Measurements from ENCODE around the gene TRPV2. TPM values are rescaled to one million over a fixed set of nuclear protein-coding genes. Genes with fewer than 3 reads are reported as not detected.
"Not testable (repeated sequence)": the region's sequence is repeated elsewhere in the genome, so short reads cannot be mapped to it uniquely, and the experiment has no call there.

Gene TRPV2, protein sequence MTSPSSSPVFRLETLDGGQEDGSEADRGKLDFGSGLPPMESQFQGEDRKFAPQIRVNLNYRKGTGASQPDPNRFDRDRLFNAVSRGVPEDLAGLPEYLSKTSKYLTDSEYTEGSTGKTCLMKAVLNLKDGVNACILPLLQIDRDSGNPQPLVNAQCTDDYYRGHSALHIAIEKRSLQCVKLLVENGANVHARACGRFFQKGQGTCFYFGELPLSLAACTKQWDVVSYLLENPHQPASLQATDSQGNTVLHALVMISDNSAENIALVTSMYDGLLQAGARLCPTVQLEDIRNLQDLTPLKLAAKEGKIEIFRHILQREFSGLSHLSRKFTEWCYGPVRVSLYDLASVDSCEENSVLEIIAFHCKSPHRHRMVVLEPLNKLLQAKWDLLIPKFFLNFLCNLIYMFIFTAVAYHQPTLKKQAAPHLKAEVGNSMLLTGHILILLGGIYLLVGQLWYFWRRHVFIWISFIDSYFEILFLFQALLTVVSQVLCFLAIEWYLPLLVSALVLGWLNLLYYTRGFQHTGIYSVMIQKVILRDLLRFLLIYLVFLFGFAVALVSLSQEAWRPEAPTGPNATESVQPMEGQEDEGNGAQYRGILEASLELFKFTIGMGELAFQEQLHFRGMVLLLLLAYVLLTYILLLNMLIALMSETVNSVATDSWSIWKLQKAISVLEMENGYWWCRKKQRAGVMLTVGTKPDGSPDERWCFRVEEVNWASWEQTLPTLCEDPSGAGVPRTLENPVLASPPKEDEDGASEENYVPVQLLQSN
- total RNA-seq = 10 to 100 TPM; 29.1 to 42.0 TPM

DNA sequence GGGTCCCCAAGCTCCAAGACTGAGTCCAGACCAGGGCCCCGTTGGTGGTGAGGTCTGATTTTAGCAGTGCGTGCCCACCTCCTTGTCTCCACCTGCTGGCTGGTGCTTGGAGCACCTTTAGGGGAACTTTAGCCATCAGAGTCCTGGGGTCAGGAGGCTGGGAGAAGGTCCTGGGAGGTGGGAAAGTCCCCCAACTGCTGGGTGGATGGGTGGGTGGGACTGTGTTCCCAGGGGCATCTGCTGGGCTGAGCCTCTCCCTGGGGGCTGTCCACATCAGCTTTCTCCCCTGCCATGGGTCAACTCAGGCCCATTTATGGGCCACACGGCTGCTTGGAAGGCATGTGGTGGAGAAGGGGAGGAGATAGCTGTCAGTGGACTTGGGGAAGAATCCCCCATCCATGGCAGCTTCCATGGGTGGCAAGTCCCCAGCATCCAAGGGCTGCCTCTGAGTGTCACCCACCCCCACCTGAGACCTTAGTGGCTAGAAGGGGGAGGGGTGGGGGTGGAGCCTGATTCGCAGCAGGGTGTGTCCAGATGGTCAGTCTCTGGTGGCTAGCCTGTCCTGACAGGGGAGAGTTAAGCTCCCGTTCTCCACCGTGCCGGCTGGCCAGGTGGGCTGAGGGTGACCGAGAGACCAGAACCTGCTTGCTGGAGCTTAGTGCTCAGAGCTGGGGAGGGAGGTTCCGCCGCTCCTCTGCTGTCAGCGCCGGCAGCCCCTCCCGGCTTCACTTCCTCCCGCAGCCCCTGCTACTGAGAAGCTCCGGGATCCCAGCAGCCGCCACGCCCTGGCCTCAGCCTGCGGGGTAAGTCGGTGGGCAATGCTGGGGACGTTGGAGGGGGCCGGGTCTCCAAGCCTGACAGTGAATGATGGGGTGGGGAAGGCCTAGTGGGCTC is at the start of gene TRPV2:
TSS of gene TRPV2 (plus strand) at position 541 of the 894 bp plus-strand sequence. CDS start 2,098 bp downstream, outside the sequence.
- Mint-ChIP-seq H3K36me3 (peaks cover 13 to 19% of the 10 kb centered on the region in 2 donors), H3K9me3 (no peaks in the 10 kb centered on the region), H3K27ac (peak within 1 kb of the TSS; percentile 97 to 98)
- peak in 1 of 2 donors; percentile 23 for ATAC-seq
- peak; percentile 50 to 65 for DNase-seq (ENCODE audit: low spot score in 2 of 2)

GRCh38 chr17:16371742-16372141 is 43.6 kb upstream of the TRPV2 start:
- H3K27ac Mint-ChIP-seq = no peak overlapping the region
- no peak for DNase-seq (ENCODE audit: low spot score in 2 of 2)
- H3K9me3 Mint-ChIP-seq = no peaks in the 10 kb centered on the region
- ATAC-seq = no peak
- no peaks in the 10 kb centered on the region for H3K36me3 Mint-ChIP-seq

DNA sequence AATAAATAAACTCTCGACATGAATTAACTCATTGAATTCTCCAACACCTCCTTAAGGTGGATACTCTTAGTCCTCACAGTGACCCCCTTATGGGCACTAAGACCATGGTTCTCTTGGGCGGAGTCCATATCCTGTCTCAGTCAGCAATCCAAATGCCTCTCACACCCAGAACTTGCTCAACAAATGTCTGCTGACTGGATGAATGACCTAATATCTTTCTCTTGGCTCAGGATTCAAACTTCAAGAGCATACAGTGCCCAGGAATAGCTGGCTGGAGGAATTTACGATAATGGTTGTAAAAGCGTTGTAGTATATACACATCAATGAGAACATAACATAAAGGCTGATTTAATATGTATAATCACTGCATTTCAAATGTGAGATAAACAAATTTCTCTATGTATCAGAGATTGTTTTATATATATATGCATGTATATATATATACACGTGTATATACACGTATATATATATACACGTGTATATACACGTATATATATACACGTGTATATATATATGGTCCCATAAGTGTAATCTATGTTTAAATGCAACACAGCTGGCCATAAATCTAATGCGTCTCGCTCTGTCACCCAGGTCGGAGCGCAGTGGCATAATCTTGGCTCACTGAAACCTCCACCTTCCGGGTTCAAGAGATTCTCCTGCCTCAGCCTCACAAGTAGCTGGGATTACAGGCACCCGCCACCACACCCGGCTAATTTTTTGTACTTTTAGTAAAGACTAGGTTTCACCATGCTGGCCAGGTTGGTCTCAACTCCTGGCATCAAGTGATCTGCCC is 41.0 kb upstream of the TRPV2 start:
- no peaks in the 10 kb centered on the region for H3K36me3 Mint-ChIP-seq
- DNase-seq (ENCODE audit: low spot score in 2 of 2) (no peak), ATAC-seq (no peak)
- no peaks in the 10 kb centered on the region for H3K9me3 Mint-ChIP-seq
- no peak overlapping the region for H3K27ac Mint-ChIP-seq

DNA sequence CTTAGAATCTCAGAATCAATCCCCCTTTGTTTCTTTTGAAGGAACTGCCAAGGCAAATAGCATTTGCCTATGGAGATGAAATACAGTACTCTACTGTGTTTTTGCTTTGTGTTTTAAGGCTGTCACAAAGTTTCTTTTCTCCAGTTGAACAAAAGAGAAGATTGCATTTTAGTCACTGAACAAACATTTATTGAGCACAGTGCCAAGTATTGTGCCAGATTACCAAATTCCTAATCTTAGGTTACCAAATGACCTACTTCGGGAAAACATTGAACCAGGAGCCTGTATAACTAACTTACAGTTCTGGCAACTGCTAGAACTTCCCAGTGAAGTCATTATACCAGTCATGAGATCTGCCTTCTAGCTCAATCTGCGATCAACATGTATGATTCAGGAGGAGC is 37.4 kb upstream of the TRPV2 start:
- Mint-ChIP-seq H3K36me3 (peaks cover 25 to 26% of the 10 kb centered on the region in 2 donors), H3K9me3 (no peaks in the 10 kb centered on the region), H3K27ac (no peak overlapping the region)
- DNase-seq (ENCODE audit: low spot score in 2 of 2) = no peak
- ATAC-seq = no peak

- DNase-seq (ENCODE audit: low spot score in 2 of 2) (no peak), ATAC-seq (no peak)
- no peaks in the 10 kb centered on the region for H3K9me3 Mint-ChIP-seq
- H3K27ac Mint-ChIP-seq = peak overlapping the region in 1 of 2 donors; percentile 59
- peaks cover 33 to 34% of the 10 kb centered on the region in 2 donors for H3K36me3 Mint-ChIP-seq
Measured at GRCh38 chr17:16378636-16379282, 36.6 kb upstream of the TRPV2 start.

DNA sequence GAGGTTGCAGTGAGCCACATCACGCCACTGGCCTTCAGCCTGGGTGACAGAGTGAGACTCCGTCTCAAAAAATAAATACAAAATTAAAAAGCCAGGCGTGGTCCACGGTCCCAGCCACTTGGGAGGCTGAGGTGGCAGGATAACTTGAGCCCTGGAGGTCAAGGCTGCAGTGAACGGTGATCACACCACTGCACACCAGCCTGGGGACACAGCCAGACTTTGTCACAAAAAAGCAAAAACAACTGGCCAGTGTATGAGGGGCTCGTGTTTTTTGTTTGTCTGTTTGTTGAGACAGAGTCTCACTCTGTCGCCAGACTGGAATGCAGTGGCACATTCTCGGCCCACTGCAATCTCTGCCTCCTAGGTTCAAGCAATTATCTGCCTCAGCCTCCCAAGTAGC is 35.7 kb upstream of the TRPV2 start:
- no peaks in the 10 kb centered on the region for H3K9me3 Mint-ChIP-seq
- H3K27ac Mint-ChIP-seq = peak overlapping the region in 1 of 2 donors; percentile 99
- ATAC-seq (no peak), DNase-seq (ENCODE audit: low spot score in 2 of 2) (no peak)
- H3K36me3 Mint-ChIP-seq = peaks cover 34 to 35% of the 10 kb centered on the region in 2 donors

DNA sequence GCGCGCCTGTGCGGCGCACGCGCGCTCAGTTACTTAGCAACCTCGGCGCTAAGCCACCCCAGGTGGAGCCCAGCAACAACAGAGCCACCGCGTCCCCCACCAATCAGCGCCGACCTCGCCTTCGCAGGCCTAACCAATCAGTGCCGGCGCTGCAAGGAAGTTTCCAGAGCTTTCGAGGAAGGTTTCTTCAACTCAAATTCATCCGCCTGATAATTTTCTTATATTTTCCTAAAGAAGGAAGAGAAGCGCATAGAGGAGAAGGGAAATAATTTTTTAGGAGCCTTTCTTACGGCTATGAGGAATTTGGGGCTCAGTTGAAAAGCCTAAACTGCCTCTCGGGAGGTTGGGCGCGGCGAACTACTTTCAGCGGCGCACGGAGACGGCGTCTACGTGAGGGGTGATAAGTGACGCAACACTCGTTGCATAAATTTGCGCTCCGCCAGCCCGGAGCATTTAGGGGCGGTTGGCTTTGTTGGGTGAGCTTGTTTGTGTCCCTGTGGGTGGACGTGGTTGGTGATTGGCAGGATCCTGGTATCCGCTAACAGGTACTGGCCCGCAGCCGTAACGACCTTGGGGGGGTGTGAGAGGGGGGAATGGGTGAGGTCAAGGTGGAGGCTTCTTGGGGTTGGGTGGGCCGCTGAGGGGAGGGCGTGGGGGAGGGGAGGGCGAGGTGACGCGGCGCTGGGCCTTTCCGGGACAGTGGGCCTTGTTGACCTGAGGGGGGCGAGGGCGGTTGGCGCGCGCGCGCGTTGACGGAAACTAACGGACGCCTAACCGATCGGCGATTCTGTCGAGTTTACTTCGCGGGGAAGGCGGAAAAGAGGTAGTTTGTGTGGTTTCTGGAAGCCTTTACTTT is 34.5 kb upstream of the TRPV2 start, which contains the start of gene UBB:
TSS of gene UBB (plus strand) at position 452 of the 856 bp plus-strand sequence. CDS start 817 bp downstream, outside the sequence.
- Mint-ChIP-seq H3K27ac (peak within 1 kb of the TSS; percentile 99 to 100), H3K9me3 (no peaks in the 10 kb centered on the region), H3K36me3 (peaks cover 34 to 35% of the 10 kb centered on the region in 2 donors)
- ATAC-seq (peak; percentile 96), DNase-seq (ENCODE audit: low spot score in 2 of 2) (peak; percentile 90 to 94)

DNA sequence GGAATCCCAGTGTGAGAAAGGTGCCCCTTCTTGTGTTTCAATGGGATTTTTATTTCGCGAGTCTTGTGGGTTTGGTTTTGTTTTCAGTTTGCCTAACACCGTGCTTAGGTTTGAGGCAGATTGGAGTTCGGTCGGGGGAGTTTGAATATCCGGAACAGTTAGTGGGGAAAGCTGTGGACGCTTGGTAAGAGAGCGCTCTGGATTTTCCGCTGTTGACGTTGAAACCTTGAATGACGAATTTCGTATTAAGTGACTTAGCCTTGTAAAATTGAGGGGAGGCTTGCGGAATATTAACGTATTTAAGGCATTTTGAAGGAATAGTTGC is 33.9 kb upstream of the TRPV2 start:
- Mint-ChIP-seq H3K9me3 (no peaks in the 10 kb centered on the region), H3K27ac (peak overlapping the region; percentile 99 to 100), H3K36me3 (peaks cover 34 to 35% of the 10 kb centered on the region in 2 donors)
- no peak for DNase-seq (ENCODE audit: low spot score in 2 of 2)
- ATAC-seq = peak; percentile 4 to 51

- no peaks in the 10 kb centered on the region for H3K9me3 Mint-ChIP-seq
- ATAC-seq = no peak
- H3K27ac Mint-ChIP-seq = peak overlapping the region in 1 of 2 donors; percentile 99
- H3K36me3 Mint-ChIP-seq = peaks cover 34 to 35% of the 10 kb centered on the region in 2 donors
- DNase-seq (ENCODE audit: low spot score in 2 of 2) = no peak
Measured at GRCh38 chr17:16383216-16383615, 32.2 kb upstream of the TRPV2 start.

DNA sequence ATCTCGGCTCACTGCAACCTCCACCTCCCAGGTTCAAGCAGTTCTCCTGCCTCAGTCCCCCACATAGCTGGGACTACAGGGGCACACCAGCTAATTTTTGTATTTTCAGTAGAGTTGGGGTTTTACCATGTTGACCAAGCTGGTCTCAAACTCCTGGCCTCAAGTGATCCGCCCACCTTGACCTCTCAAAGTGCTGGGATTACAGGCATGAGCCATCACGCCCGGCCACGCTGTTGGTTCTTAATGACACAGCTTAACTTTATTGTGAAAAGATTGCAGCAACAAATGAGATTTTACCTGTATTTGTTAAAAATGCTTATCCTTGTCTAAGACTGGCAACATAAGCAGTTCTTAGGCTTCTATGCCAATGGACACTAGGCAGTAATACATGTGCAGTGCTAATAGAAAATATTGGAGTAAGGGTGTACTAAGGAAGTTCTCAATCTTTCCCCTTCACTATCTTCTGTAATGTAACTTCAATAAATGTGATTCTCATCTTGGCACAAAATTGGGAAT is 31.5 kb upstream of the TRPV2 start:
- H3K27ac Mint-ChIP-seq = peak overlapping the region in 1 of 2 donors; percentile 99
- peaks cover 34 to 35% of the 10 kb centered on the region in 2 donors for H3K36me3 Mint-ChIP-seq
- DNase-seq (ENCODE audit: low spot score in 2 of 2) (no peak), ATAC-seq (no peak)
- H3K9me3 Mint-ChIP-seq = no peaks in the 10 kb centered on the region

GRCh38 chr17:16384557-16384956 is 30.8 kb upstream of the TRPV2 start:
- ATAC-seq (no peak), DNase-seq (ENCODE audit: low spot score in 2 of 2) (no peak)
- peak overlapping the region in 1 of 2 donors; percentile 46 for H3K27ac Mint-ChIP-seq
- H3K36me3 Mint-ChIP-seq = peaks cover 34 to 35% of the 10 kb centered on the region in 2 donors
- H3K9me3 Mint-ChIP-seq = no peaks in the 10 kb centered on the region

- H3K9me3 Mint-ChIP-seq; DNase-seq (ENCODE audit: low spot score in 2 of 2); ATAC-seq: not testable (repeated sequence)
- peak overlapping the region in 1 of 2 donors; percentile 84 for H3K27ac Mint-ChIP-seq
- H3K36me3 Mint-ChIP-seq = peaks cover 26 to 27% of the 10 kb centered on the region in 2 donors
Measured at GRCh38 chr17:16386126-16386507, 29.3 kb upstream of the TRPV2 start.

DNA sequence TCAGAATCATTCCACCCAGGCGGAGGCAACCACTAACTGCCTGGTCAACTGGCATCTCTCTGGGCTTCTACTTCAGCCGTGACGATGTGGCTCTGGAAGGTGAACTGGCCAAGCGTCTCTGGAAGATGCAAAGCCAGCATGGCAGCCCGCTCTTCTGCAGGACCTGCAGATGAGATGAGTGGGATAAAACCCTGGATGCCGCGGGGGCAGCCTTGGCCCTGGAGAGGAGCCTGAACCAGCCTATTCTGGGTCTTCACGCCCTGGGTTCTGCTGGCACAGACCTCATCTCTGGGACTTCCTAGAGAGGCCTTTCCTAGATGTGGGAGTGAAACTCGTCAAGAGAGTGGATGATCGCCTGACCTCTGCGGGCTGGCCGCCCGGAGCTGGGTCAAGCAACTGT is 23.9 kb upstream of the TRPV2 start:
- DNase-seq (ENCODE audit: low spot score in 2 of 2) = no peak
- no peak overlapping the region for H3K27ac Mint-ChIP-seq
- H3K9me3 Mint-ChIP-seq = no peaks in the 10 kb centered on the region
- ATAC-seq = no peak
- H3K36me3 Mint-ChIP-seq = no peaks in the 10 kb centered on the region

- ATAC-seq; H3K27ac Mint-ChIP-seq; H3K9me3 Mint-ChIP-seq; H3K36me3 Mint-ChIP-seq; DNase-seq (ENCODE audit: low spot score in 2 of 2): not testable (repeated sequence)
Measured at GRCh38 chr17:16392491-16392890, 22.9 kb upstream of the TRPV2 start.

Measured in activated naive CD4-positive, alpha-beta T cell treated with anti-CD3 and anti-CD28 coated beads, Interleukin-2, amount 50 U/mL, for 72 hours (primary cell).